ENCODE results near the gene SLC28A3. TPM values are rescaled to one million over a fixed set of nuclear protein-coding genes. Genes with fewer than 3 reads are reported as not detected.

Gene SLC28A3
- total RNA-seq, 2 experiments from 2014 or later: not detected

- POLR2A ChIA-PET: no interaction called here
- no peaks in the 10 kb centered on the region for H3K79me2 ChIP-seq (ENCODE audit: insufficient read depth, low read depth, low read length)
- no peak overlapping the region for H3K27ac ChIP-seq (ENCODE audit: low read depth, low read length, poor library complexity, severe bottlenecking)
- H3K9me2 ChIP-seq (ENCODE audit: insufficient read depth, low read length): no peaks in the 10 kb centered on the region
- H2AFZ ChIP-seq (ENCODE audit: low read length): no peak overlapping the region
- no peaks in the 10 kb centered on the region for H3K4me1 ChIP-seq (ENCODE audit: insufficient read depth, low read length, poor library complexity, severe bottlenecking)
- CTCF ChIA-PET (ENCODE audit: unreplicated experiment): no interaction called here
- no TSS peak for BruUV-seq (replicated peaks)
- H3K9me3 ChIP-seq (ENCODE audit: low read length): no peaks in the 10 kb centered on the region
- TF ChIP-seq EZH2phosphoT487 (IDR thresholded peaks at IDR 0.05; ENCODE audit: borderline replicate concordance, low read depth, low read length) (no peak), CTCF (conservative IDR thresholded peaks at IDR 0.05; ENCODE audit: low read length) (no peak)
- no peaks in the 10 kb centered on the region for H4K20me1 ChIP-seq (ENCODE audit: insufficient read depth, low read length)
- H3K36me3 ChIP-seq (ENCODE audit: insufficient read depth, low read length): no peaks in the 10 kb centered on the region
- no peak overlapping the region for H3K4me3 ChIP-seq (ENCODE audit: low read depth, low read length, poor library complexity, severe bottlenecking)
- intact Hi-C loops (cut with micrococcal nuclease; ENCODE audit: unreplicated experiment): no loop called here
- no peak for DNase-seq (ENCODE audit: low spot score)
- H3K4me2 ChIP-seq (ENCODE audit: low read length): no peak overlapping the region
Observed at GRCh38 chr9:84320231-84320630, 20.3 kb downstream of the SLC28A3 start.

GRCh38 chr9:84319632-84320031 is 20.9 kb downstream of the SLC28A3 start:
- BruUV-seq (replicated peaks): no TSS peak
- no peaks in the 10 kb centered on the region for H3K9me3 ChIP-seq (ENCODE audit: low read length)
- H4K20me1 ChIP-seq (ENCODE audit: insufficient read depth, low read length): no peaks in the 10 kb centered on the region
- DNase-seq (ENCODE audit: low spot score): no peak
- H3K4me2 ChIP-seq (ENCODE audit: low read length): no peak overlapping the region
- H3K4me1 ChIP-seq (ENCODE audit: insufficient read depth, low read length, poor library complexity, severe bottlenecking): no peaks in the 10 kb centered on the region
- no peaks in the 10 kb centered on the region for H3K9me2 ChIP-seq (ENCODE audit: insufficient read depth, low read length)
- no peak overlapping the region for H3K27ac ChIP-seq (ENCODE audit: low read depth, low read length, poor library complexity, severe bottlenecking)
- H3K79me2 ChIP-seq (ENCODE audit: insufficient read depth, low read depth, low read length): no peaks in the 10 kb centered on the region
- H3K4me3 ChIP-seq (ENCODE audit: low read depth, low read length, poor library complexity, severe bottlenecking): no peak overlapping the region
- TF ChIP-seq CTCF (conservative IDR thresholded peaks at IDR 0.05; ENCODE audit: low read length) (no peak), EZH2phosphoT487 (IDR thresholded peaks at IDR 0.05; ENCODE audit: borderline replicate concordance, low read depth, low read length) (no peak)
- H2AFZ ChIP-seq (ENCODE audit: low read length): no peak overlapping the region
- ChIA-PET POLR2A (interaction anchor here (0.6 kb wide), 1 partner anchor 1188 kb away, joined by 3 read pairs; no protein-coding TSS in a partner anchor), CTCF (ENCODE audit: unreplicated experiment) (no interaction called here)
- intact Hi-C loops (cut with micrococcal nuclease; ENCODE audit: unreplicated experiment): no loop called here
- H3K36me3 ChIP-seq (ENCODE audit: insufficient read depth, low read length): no peaks in the 10 kb centered on the region

DNA sequence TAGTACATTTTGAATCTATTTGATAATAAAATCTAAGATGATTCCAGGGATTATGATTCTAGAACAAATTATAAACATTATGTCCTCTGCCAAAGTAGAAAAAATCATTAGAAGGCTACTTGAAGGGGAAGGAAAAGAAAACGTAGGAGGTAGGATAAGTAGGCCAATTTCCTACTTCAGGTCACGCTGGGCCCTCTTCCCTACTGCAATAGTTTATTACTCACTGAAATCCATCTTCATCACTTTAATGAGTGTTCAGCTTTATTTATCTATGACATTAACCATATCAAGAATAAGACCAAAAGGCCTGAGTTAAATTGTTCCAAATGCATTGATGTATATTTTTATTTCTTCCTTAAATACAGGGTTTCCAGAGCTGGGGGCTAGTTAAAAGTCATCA is 21.6 kb downstream of the SLC28A3 start:
- DNase-seq (ENCODE audit: low spot score): no peak
- intact Hi-C loops (cut with micrococcal nuclease; ENCODE audit: unreplicated experiment): no loop called here
- H2AFZ ChIP-seq (ENCODE audit: low read length): no peak overlapping the region
- H3K4me1 ChIP-seq (ENCODE audit: insufficient read depth, low read length, poor library complexity, severe bottlenecking): no peaks in the 10 kb centered on the region
- no peaks in the 10 kb centered on the region for H3K36me3 ChIP-seq (ENCODE audit: insufficient read depth, low read length)
- ChIA-PET POLR2A (no interaction called here), CTCF (ENCODE audit: unreplicated experiment) (no interaction called here)
- no peaks in the 10 kb centered on the region for H3K9me2 ChIP-seq (ENCODE audit: insufficient read depth, low read length)
- BruUV-seq (replicated peaks): no TSS peak
- no peak overlapping the region for H3K4me3 ChIP-seq (ENCODE audit: low read depth, low read length, poor library complexity, severe bottlenecking)
- no peak overlapping the region for H3K4me2 ChIP-seq (ENCODE audit: low read length)
- H4K20me1 ChIP-seq (ENCODE audit: insufficient read depth, low read length): no peaks in the 10 kb centered on the region
- no peaks in the 10 kb centered on the region for H3K79me2 ChIP-seq (ENCODE audit: insufficient read depth, low read depth, low read length)
- no peak overlapping the region for H3K27ac ChIP-seq (ENCODE audit: low read depth, low read length, poor library complexity, severe bottlenecking)
- H3K9me3 ChIP-seq (ENCODE audit: low read length): no peaks in the 10 kb centered on the region
- TF ChIP-seq EZH2phosphoT487 (IDR thresholded peaks at IDR 0.05; ENCODE audit: borderline replicate concordance, low read depth, low read length): no peak
- TF ChIP-seq CTCF (conservative IDR thresholded peaks at IDR 0.05; ENCODE audit: low read length): no peak
